SK-N-MC (cell line): ENCODE data around the gene MAP2K7.

ENCODE experiments used
- EZH2 ChIP-seq: fragments of 200-600 bp; sonication (generic); IDR thresholded peaks from one replicate; pipeline ENCODE4 v1.6.1; 2017; ENCODE audit warnings: antibody characterized with exemption
- POLR2AphosphoS5 ChIP-seq: IDR thresholded peaks from 2 replicates; pipeline ENCODE4 v1.6.1; 2012; ENCODE audit warnings: mild to moderate bottlenecking, low read depth, low read length, borderline replicate concordance

- TF ChIP-seq POLR2AphosphoS5: no peak
- no peak for TF ChIP-seq EZH2
These were observed 1.6 kb downstream of the MAP2K7 start for GRCh38 chr19:7905268-7905667.
